H9 (cell line): Measurements from ENCODE around the gene RAI14. TPM values are rescaled to one million over a fixed set of nuclear protein-coding genes. Genes with fewer than 3 reads are reported as not detected.

Experiments used
- DNase-seq: peaks from one replicate; pipeline ENCODE4 v3.0.0-alpha.2; 2017
- H2AFZ ChIP-seq: one replicate; pipeline ENCODE4 v1.6.1; 2013; ENCODE audit warnings: mild to moderate bottlenecking, low read length, control low read depth, moderate library complexity
- H2AK5ac ChIP-seq: 2 replicates; pipeline ENCODE4 v1.6.1; 2013; ENCODE audit warnings: low read length, control low read depth, mixed read lengths; ENCODE audit not compliant: insufficient read length
- H2BK120ac ChIP-seq: one replicate; pipeline ENCODE4 v1.6.1; 2013; ENCODE audit warnings: low read depth, mild to moderate bottlenecking, low read length, control low read depth, inconsistent platforms; ENCODE audit not compliant: poor library complexity, severe bottlenecking
- H2BK12ac ChIP-seq: 2 replicates; pipeline ENCODE4 v1.6.1; 2013; ENCODE audit warnings: low read length, control low read depth, mixed read lengths, low read depth; ENCODE audit not compliant: insufficient read length
- H2BK15ac ChIP-seq: 2 replicates; pipeline ENCODE4 v1.6.1; 2013; ENCODE audit warnings: low read depth, low read length, control low read depth
- H2BK20ac ChIP-seq: one replicate; pipeline ENCODE4 v1.6.1; 2013; ENCODE audit warnings: low read depth, mild to moderate bottlenecking, low read length, control low read depth, inconsistent platforms; ENCODE audit not compliant: poor library complexity, severe bottlenecking
- H2BK5ac ChIP-seq: 2 replicates; pipeline ENCODE4 v1.6.1; 2013; ENCODE audit warnings: low read length, control low read depth, mixed read lengths; ENCODE audit not compliant: insufficient read length
- H3K14ac ChIP-seq: 2 replicates; pipeline ENCODE4 v1.6.1; 2013; ENCODE audit warnings: low read length, control low read depth; ENCODE audit not compliant: insufficient read depth
- H3K18ac ChIP-seq: 2 replicates; pipeline ENCODE4 v1.6.1; 2013; ENCODE audit warnings: low read depth, mild to moderate bottlenecking, mixed read lengths, low read length, control low read depth; ENCODE audit not compliant: insufficient read length
- H3K23ac ChIP-seq: 2 replicates; pipeline ENCODE4 v1.6.1; 2013; ENCODE audit warnings: low read length, control low read depth, mixed read lengths, low read depth; ENCODE audit not compliant: insufficient read length
- H3K23me2 ChIP-seq: 2 replicates; pipeline ENCODE4 v1.6.1; 2013; ENCODE audit warnings: low read depth, mild to moderate bottlenecking, mixed read lengths, low read length, control low read depth; ENCODE audit not compliant: insufficient read length, poor library complexity, severe bottlenecking
- H3K27ac ChIP-seq: 2 replicates; pipeline ENCODE4 v1.5.1; 2013; ENCODE audit warnings: low read length, control low read depth, mixed read lengths, low read depth; ENCODE audit not compliant: insufficient read length
- H3K27me3 ChIP-seq: 2 replicates; pipeline ENCODE4 v1.6.1; 2013; ENCODE audit warnings: low read length, control low read depth, inconsistent platforms; ENCODE audit not compliant: insufficient read depth
- H3K4ac ChIP-seq: 2 replicates; pipeline ENCODE4 v1.6.1; 2013; ENCODE audit warnings: low read depth, mild to moderate bottlenecking, control low read depth, inconsistent platforms, low read length, moderate library complexity
- H3K4me1 ChIP-seq: 2 replicates; pipeline ENCODE4 v1.6.1; 2013; ENCODE audit warnings: low read length, control low read depth, inconsistent platforms; ENCODE audit not compliant: insufficient read depth
- H3K4me2 ChIP-seq: 2 replicates; pipeline ENCODE4 v1.6.1; 2013; ENCODE audit warnings: low read length, control low read depth, mixed read lengths; ENCODE audit not compliant: insufficient read length, insufficient read depth
- H3K56ac ChIP-seq: 2 replicates; pipeline ENCODE4 v1.6.1; 2013; ENCODE audit warnings: low read depth, mild to moderate bottlenecking, mixed read lengths, low read length, control low read depth; ENCODE audit not compliant: insufficient read length
- H3K79me1 ChIP-seq: 2 replicates; pipeline ENCODE4 v1.6.1; 2013; ENCODE audit warnings: low read depth, mild to moderate bottlenecking, moderate library complexity, low read length, control low read depth, inconsistent platforms; ENCODE audit not compliant: insufficient read depth, poor library complexity, severe bottlenecking
- H3K79me2 ChIP-seq: 2 replicates; pipeline ENCODE4 v1.6.1; 2013; ENCODE audit warnings: low read length, control low read depth, inconsistent platforms; ENCODE audit not compliant: insufficient read depth
- H3K9ac ChIP-seq: 2 replicates; pipeline ENCODE4 v1.6.1; 2013; ENCODE audit warnings: low read length, control low read depth, mixed read lengths; ENCODE audit not compliant: insufficient read length; ENCODE audit errors: extremely low read depth
- H3K9me3 ChIP-seq: one replicate; pipeline ENCODE4 v1.6.1; 2013; ENCODE audit warnings: low read depth, low read length, inconsistent platforms; ENCODE audit not compliant: control insufficient read depth
- H3T11ph ChIP-seq: one replicate; pipeline ENCODE4 v1.6.1; 2013; ENCODE audit warnings: mild to moderate bottlenecking, low read length, control low read depth, inconsistent platforms
- H4K20me1 ChIP-seq: one replicate; pipeline ENCODE4 v1.6.1; 2013; ENCODE audit not compliant: control insufficient read depth, insufficient read length, insufficient read depth
- H4K5ac ChIP-seq: 2 replicates; pipeline ENCODE4 v1.6.1; 2013; ENCODE audit warnings: low read depth, mild to moderate bottlenecking, mixed read lengths, low read length, control low read depth; ENCODE audit not compliant: insufficient read length
- H4K8ac ChIP-seq: replicated peaks from 2 replicates; pipeline ENCODE4 v1.6.1; 2013; ENCODE audit warnings: low read length, control low read depth, mixed read lengths, low read depth; ENCODE audit not compliant: insufficient read length
- H4K91ac ChIP-seq: 2 replicates; pipeline ENCODE4 v1.6.1; 2013; ENCODE audit warnings: low read depth, mild to moderate bottlenecking, moderate library complexity, mixed read lengths, low read length, control low read depth; ENCODE audit not compliant: insufficient read length
- H3K27ac Mint-ChIP-seq, 3 experiments: 2 replicates in 2 of 3; 3 replicates in 1 of 3; pipeline ENCODE4 v1.8.0; 2020 to 2021; ENCODE audit warnings: mixed read lengths in 3 of 3, mild to moderate bottlenecking in 1 of 3, moderate library complexity in 1 of 3
- H3K27me3 Mint-ChIP-seq: 2 replicates; pipeline ENCODE4 v1.8.0; 2021; ENCODE audit warnings: low read depth, mild to moderate bottlenecking, moderate library complexity, mixed read lengths
- H3K36me3 Mint-ChIP-seq, 3 experiments: 2 replicates in 2 of 3; 3 replicates in 1 of 3; pipeline ENCODE4 v1.8.0; 2020 to 2021; ENCODE audit warnings: low read depth in 3 of 3, mixed read lengths in 3 of 3; ENCODE audit not compliant: insufficient read depth in 1 of 3
- H3K4me1 Mint-ChIP-seq, 2 experiments: 2 replicates each; pipeline ENCODE4 v1.8.0; 2020; ENCODE audit warnings: mixed read lengths in 2 of 2
- H3K4me3 Mint-ChIP-seq, 2 experiments: 2 replicates in 1 of 2; 3 replicates in 1 of 2; pipeline ENCODE4 v1.8.0; 2020 to 2021; ENCODE audit warnings: mild to moderate bottlenecking in 2 of 2, mixed read lengths in 2 of 2, moderate library complexity in 1 of 2
- H3K9me3 Mint-ChIP-seq, 2 experiments: 2 replicates in 1 of 2; 3 replicates in 1 of 2; pipeline ENCODE4 v1.8.0; 2020; ENCODE audit warnings: mild to moderate bottlenecking in 2 of 2, mixed read lengths in 2 of 2, moderate library complexity in 1 of 2
- WGBS: extraction: QIAGEN DNeasy Blood & Tissue Kit; methylation state at CpG from one replicate; pipeline ENCODE4 v1.1.7; 2013; ENCODE audit warnings: missing lambda C conversion rate, low lambda C conversion rate, mixed read lengths; ENCODE audit not compliant: insufficient read length; ENCODE audit errors: extremely low coverage; 5-methylcytosine and 5-hydroxymethylcytosine counted together
- total RNA-seq: library from RNA; stranded (reverse); gene quantifications from 2 replicates; pipeline ENCODE4 v1.2.1, GENCODE V29; 2021
- TF ChIP-seq, protein P1 (sequence below): fragments of 200-600 bp; sonication (generic); conservative IDR thresholded peaks from 3 replicates; pipeline ENCODE4 v1.8.0; 2021; ENCODE audit warnings: antibody characterized with exemption, mild to moderate bottlenecking

The RAI14 gene
- total RNA-seq, 1 experiment from 2014 or later = 127 TPM

DNA sequence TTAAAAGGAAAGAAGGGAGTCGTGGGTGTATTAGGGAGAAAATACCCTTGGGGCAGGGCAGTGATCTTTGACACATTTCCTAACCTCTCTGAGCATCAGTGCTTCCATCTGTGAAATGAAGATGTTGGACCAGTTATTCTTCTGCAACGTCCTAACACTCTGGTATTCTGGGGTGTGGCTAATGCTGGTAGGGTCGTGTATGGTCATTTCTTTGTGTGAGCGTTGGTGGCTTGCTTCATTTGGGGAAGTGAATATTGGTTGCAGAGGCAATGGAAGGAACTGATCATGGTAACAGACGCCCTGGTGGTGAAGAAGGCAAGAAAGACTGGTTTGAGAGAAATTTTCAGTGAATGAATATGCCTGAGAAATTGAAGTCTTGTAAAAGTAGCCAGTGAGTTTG is 114.9 kb downstream of the RAI14 start:
- Histone ChIP-seq H3K56ac (no peak overlapping the region), H2BK5ac (no peak overlapping the region), H3K27ac (no peak overlapping the region), H2BK12ac (no peak overlapping the region), H3K18ac (no peak overlapping the region), H3K9ac (no peak overlapping the region), H3K23ac (no peak overlapping the region), H3K4me2 (no peak overlapping the region), H4K91ac (no peak overlapping the region), H2BK20ac (no peak overlapping the region), H4K20me1 (no peaks in the 10 kb centered on the region), H3T11ph (no peak overlapping the region), H3K27me3 (no peaks in the 10 kb centered on the region), H3K14ac (no peak overlapping the region), H3K4ac (no peak overlapping the region), H2AK5ac (no peak overlapping the region), H3K9me3 (no peaks in the 10 kb centered on the region), H2AFZ (no peak overlapping the region), H4K5ac (no peak overlapping the region), H3K79me2 (no peaks in the 10 kb centered on the region), H3K4me1 (no peaks in the 10 kb centered on the region), H3K23me2 (no peaks in the 10 kb centered on the region), H2BK120ac (no peak overlapping the region), H2BK15ac (no peak overlapping the region), H4K8ac (no peak overlapping the region), H3K79me1 (no peaks in the 10 kb centered on the region)
- peak overlapping the region in 2 of 3 experiments; percentile 10 to 13; a peak in 1 of 7 replicates for H3K27ac Mint-ChIP-seq
- TF ChIP-seq, protein P1, sequence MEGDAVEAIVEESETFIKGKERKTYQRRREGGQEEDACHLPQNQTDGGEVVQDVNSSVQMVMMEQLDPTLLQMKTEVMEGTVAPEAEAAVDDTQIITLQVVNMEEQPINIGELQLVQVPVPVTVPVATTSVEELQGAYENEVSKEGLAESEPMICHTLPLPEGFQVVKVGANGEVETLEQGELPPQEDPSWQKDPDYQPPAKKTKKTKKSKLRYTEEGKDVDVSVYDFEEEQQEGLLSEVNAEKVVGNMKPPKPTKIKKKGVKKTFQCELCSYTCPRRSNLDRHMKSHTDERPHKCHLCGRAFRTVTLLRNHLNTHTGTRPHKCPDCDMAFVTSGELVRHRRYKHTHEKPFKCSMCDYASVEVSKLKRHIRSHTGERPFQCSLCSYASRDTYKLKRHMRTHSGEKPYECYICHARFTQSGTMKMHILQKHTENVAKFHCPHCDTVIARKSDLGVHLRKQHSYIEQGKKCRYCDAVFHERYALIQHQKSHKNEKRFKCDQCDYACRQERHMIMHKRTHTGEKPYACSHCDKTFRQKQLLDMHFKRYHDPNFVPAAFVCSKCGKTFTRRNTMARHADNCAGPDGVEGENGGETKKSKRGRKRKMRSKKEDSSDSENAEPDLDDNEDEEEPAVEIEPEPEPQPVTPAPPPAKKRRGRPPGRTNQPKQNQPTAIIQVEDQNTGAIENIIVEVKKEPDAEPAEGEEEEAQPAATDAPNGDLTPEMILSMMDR = peak; percentile 17; the same call in 1 of the 3 replicates
- peaks cover 33 to 48% (median 44%) of the 10 kb centered on the region in 3 experiments for H3K36me3 Mint-ChIP-seq
- H3K4me3 Mint-ChIP-seq = no peak overlapping the region
- peaks cover 0 to 2% of the 10 kb centered on the region in 2 experiments; a peak in 1 of 4 replicates for H3K4me1 Mint-ChIP-seq
- peaks cover 14 to 22% of the 10 kb centered on the region in 2 experiments; a peak in 4 of 5 replicates for H3K9me3 Mint-ChIP-seq
- no peaks in the 10 kb centered on the region for H3K27me3 Mint-ChIP-seq
- DNase-seq = no peak
- no CpG with 5 or more reads among the region's 5 CpGs for WGBS
